HL-60/S4 (cell line): ENCODE data around the gene ENTPD3.

Experiments
- in situ Hi-C: fragments of 300-500 bp; cut with MboI; formaldehyde crosslinking; loops from 2 replicates; pipeline ENCODE4 v1.14.3; 2022; ENCODE audit warnings: low sequenced_read_pairs

Gene ENTPD3

GRCh38 chr3:40398346-40398745 lies 11.4 kb downstream of the ENTPD3 start:
- in situ Hi-C loops = no loop called here

- in situ Hi-C loops = no loop called here
Measured at GRCh38 chr3:40404591-40405198, 17.7 kb downstream of the ENTPD3 start.

- in situ Hi-C loops = no loop called here
Measured at GRCh38 chr3:40407007-40407406, 20.0 kb downstream of the ENTPD3 start.

- in situ Hi-C loops = no loop called here
Measured at GRCh38 chr3:40407611-40408010, 20.6 kb downstream of the ENTPD3 start.

GRCh38 chr3:40414270-40414669 lies 27.3 kb downstream of the ENTPD3 start:
- in situ Hi-C loops = no loop called here

GRCh38 chr3:40417845-40418543 lies 31.0 kb downstream of the ENTPD3 start:
- in situ Hi-C loops = no loop called here

GRCh38 chr3:40422861-40423260 lies 35.9 kb downstream of the ENTPD3 start:
- in situ Hi-C loops = no loop called here

- in situ Hi-C loops = no loop called here
Measured at GRCh38 chr3:40427045-40427669, 40.2 kb downstream of the ENTPD3 start.

- in situ Hi-C loops = no loop called here
Measured at GRCh38 chr3:40432793-40433192, 45.8 kb downstream of the ENTPD3 start.

GRCh38 chr3:40437889-40438288 lies 50.9 kb downstream of the ENTPD3 start:
- in situ Hi-C loops = no loop called here

- in situ Hi-C loops = no loop called here
Measured at GRCh38 chr3:40445062-40445461, 58.1 kb downstream of the ENTPD3 start.

- in situ Hi-C loops = no loop called here
Measured at GRCh38 chr3:40445880-40446279, 58.9 kb downstream of the ENTPD3 start.

- in situ Hi-C loops = no loop called here
Measured at GRCh38 chr3:40450438-40450837, 63.5 kb downstream of the ENTPD3 start.

GRCh38 chr3:40451551-40451950 lies 64.6 kb downstream of the ENTPD3 start:
- in situ Hi-C loops = no loop called here

- in situ Hi-C loops = no loop called here
Measured at GRCh38 chr3:40452057-40452456, 65.1 kb downstream of the ENTPD3 start.

GRCh38 chr3:40452562-40452875 lies 65.5 kb downstream of the ENTPD3 start:
- in situ Hi-C loops = no loop called here

- in situ Hi-C loops = no loop called here
Measured at GRCh38 chr3:40452876-40453730, 66.1 kb downstream of the ENTPD3 start.

GRCh38 chr3:40453933-40454332 lies 66.9 kb downstream of the ENTPD3 start:
- in situ Hi-C loops = no loop called here

GRCh38 chr3:40455328-40455727 lies 68.3 kb downstream of the ENTPD3 start:
- in situ Hi-C loops = no loop called here

GRCh38 chr3:40456279-40456939 lies 69.4 kb downstream of the ENTPD3 start:
- in situ Hi-C loops = no loop called here
